A549 (cell line): ENCODE data around the gene ADGRB2. TPM values are rescaled to one million over a fixed set of nuclear protein-coding genes. Genes with fewer than 3 reads are reported as not detected.

Experiments
- ATAC-seq, 2 experiments: fragments of 200-7000 bp in 1 of 2; fragments of >200 bp in 1 of 2; cut with Nextera tagmentation in 1 of 2; cut with Tn5 transposase in 1 of 2; 3 replicates each; pipeline versions ENCODE4 v1.8.0 to v1.9.1; 2018 to 2020; ENCODE audit warnings: mild to moderate bottlenecking in 1 of 2, moderate library complexity in 1 of 2
- CTCF ChIA-PET: fragments of 300-600 bp; sonication (Branson Sonifier 250); formaldehyde crosslinking; extraction: SDS; loops from one replicate; lab custom pipeline; 2021; ENCODE audit warnings: antibody characterized with exemption, inconsistent platforms; lab: Yijun Ruan, JAX
- POLR2A ChIA-PET: fragments of 350-600 bp; formaldehyde crosslinking; extraction: SDS; loops from one replicate; lab custom pipeline; 2021; ENCODE audit warnings: antibody characterized with exemption, inconsistent platforms; lab: Yijun Ruan, JAX
- DNase-seq, 2 experiments: peaks; one replicate each; pipeline versions ENCODE4 v3.0.0 to v3.0.0-alpha.2; 2011 to 2016; ENCODE audit warnings: low read depth in 1 of 2, low spot score in 1 of 2
- FAIRE-seq: peaks from 2 replicates; lab custom pipeline; 2011; peaks lifted over from hg19 to GRCh38; lab: Jason Lieb, UNC
- H3K27ac ChIP-seq, 2 experiments: fragments of >200 bp; sonication (Bioruptor Twin); formaldehyde crosslinking; 3 replicates each; pipeline ENCODE4 v1.5.1; 2016 to 2017
- H3K4me1 ChIP-seq: fragments of >200 bp; sonication (Bioruptor Twin); formaldehyde crosslinking; 3 replicates; pipeline ENCODE4 v1.6.1; 2016
- H3K4me2 ChIP-seq: fragments of >200 bp; sonication (Bioruptor Twin); formaldehyde crosslinking; 3 replicates; pipeline ENCODE4 v1.6.1; 2016
- H3K4me3 ChIP-seq: fragments of >200 bp; sonication (Bioruptor Twin); formaldehyde crosslinking; 3 replicates; pipeline ENCODE4 v1.5.1; 2016
- H3K9me3 ChIP-seq: fragments of >200 bp; sonication (Bioruptor Twin); formaldehyde crosslinking; 3 replicates; pipeline ENCODE4 v1.6.1; 2016
- CHD2 ChIP-seq: fragments of 150-350 bp; IDR thresholded peaks from 2 replicates; pipeline ENCODE4 v1.6.1; 2014; ENCODE audit warnings: low read length; ENCODE audit not compliant: partially characterized antibody
- EHF ChIP-seq: fragments of 250-450 bp; sonication (Bioruptor Pico); IDR thresholded peaks from 2 replicates; pipeline ENCODE4 v1.5.0; 2020; ENCODE audit warnings: mild to moderate bottlenecking
- EHMT2 ChIP-seq: fragments of 200-600 bp; sonication (generic); IDR thresholded peaks from 2 replicates; pipeline ENCODE4 v1.6.1; 2016; ENCODE audit warnings: antibody characterized with exemption, low read depth, mild to moderate bottlenecking, moderate library complexity
- EP300 ChIP-seq, 2 experiments: fragments of >200 bp; sonication (Bioruptor Twin); formaldehyde crosslinking; IDR thresholded peaks; 2 replicates in 1 of 2; 3 replicates in 1 of 2; pipeline ENCODE4 v1.6.1; 2016 to 2017
- ESRRA ChIP-seq: fragments of 150-350 bp; IDR thresholded peaks from 2 replicates; pipeline ENCODE4 v1.6.1; 2014; ENCODE audit warnings: mild to moderate bottlenecking, low read length, borderline replicate concordance
- FOXS1 ChIP-seq: fragments of 250-450 bp; sonication (Bioruptor Pico); IDR thresholded peaks from 2 replicates; pipeline ENCODE4 v1.5.0; 2020; ENCODE audit warnings: mild to moderate bottlenecking, moderate library complexity
- GATA3 ChIP-seq: IDR thresholded peaks from 2 replicates; pipeline ENCODE4 v1.6.1; 2012; ENCODE audit warnings: borderline replicate concordance
- HEYL ChIP-seq: fragments of 250-450 bp; sonication (Bioruptor Pico); IDR thresholded peaks from 2 replicates; pipeline ENCODE4 v1.8.0; 2021; ENCODE audit warnings: mild to moderate bottlenecking, moderate library complexity
- HMGXB4 ChIP-seq: fragments of 250-450 bp; sonication (Bioruptor Pico); IDR thresholded peaks from 2 replicates; pipeline ENCODE4 v1.5.0; 2021; ENCODE audit warnings: mild to moderate bottlenecking, moderate library complexity, borderline replicate concordance
- JUN ChIP-seq, 2 experiments: fragments of >200 bp; sonication (Bioruptor Twin); formaldehyde crosslinking; IDR thresholded peaks; 2 replicates in 1 of 2; 3 replicates in 1 of 2; pipeline ENCODE4 v1.6.1; 2016 to 2017
- MAZ ChIP-seq: fragments of 150-350 bp; IDR thresholded peaks from 2 replicates; pipeline ENCODE4 v1.6.1; 2014; ENCODE audit warnings: antibody characterized with exemption, low read depth, low read length, borderline replicate concordance
- NR3C1 ChIP-seq: fragments of >200 bp; sonication (Bioruptor Twin); formaldehyde crosslinking; IDR thresholded peaks from 3 replicates; pipeline ENCODE4 v1.6.1; 2017
- PBX3 ChIP-seq: IDR thresholded peaks from 2 replicates; pipeline ENCODE4 v1.6.1; 2012
- POLR2AphosphoS2 ChIP-seq: conservative IDR thresholded peaks from 2 replicates; pipeline ENCODE4 v1.6.1; 2012; ENCODE audit warnings: low read length, improper control_type of control experiment, inconsistent platforms
- RNF2 ChIP-seq: fragments of 200-600 bp; sonication (generic); IDR thresholded peaks from 2 replicates; pipeline ENCODE4 v1.6.1; 2016; ENCODE audit warnings: low read depth, mild to moderate bottlenecking, antibody characterized with exemption, moderate library complexity, borderline replicate concordance
- TP53 ChIP-seq: fragments of 250-450 bp; sonication (Bioruptor Pico); IDR thresholded peaks from 2 replicates; pipeline ENCODE4 v1.5.0; 2021; ENCODE audit warnings: mild to moderate bottlenecking, moderate library complexity
- USF2 ChIP-seq: fragments of 450-650 bp; IDR thresholded peaks from 2 replicates; pipeline ENCODE4 v1.6.1; 2014; ENCODE audit warnings: antibody characterized with exemption
- ZNF302 ChIP-seq: fragments of 250-450 bp; sonication (Bioruptor Pico); IDR thresholded peaks from 2 replicates; pipeline ENCODE4 v1.9.0; 2021; ENCODE audit warnings: inconsistent platforms, mild to moderate bottlenecking, moderate library complexity
- WGBS: methylation state at CpG from one replicate; pipeline ENCODE4 v1.1.6; 2017; ENCODE audit errors: missing lambda C conversion rate; 5-methylcytosine and 5-hydroxymethylcytosine counted together
- polyA plus RNA-seq, 4 experiments: library from polyadenylated mRNA; depleted of rRNA in 3 of 4; stranded (reverse); fragments of >200 nt; fragmentation: RNase III in 1 of 4; extraction: RNeasy Plus Mini Kit Qiagen cat#74134 plus additional on column Dnase treatment in 1 of 4; gene quantifications; 2 replicates in 3 of 4; 3 replicates in 1 of 4; pipeline ENCODE4 v1.2.3, GENCODE V29; 2011 to 2017
- TF ChIP-seq, protein P1 (sequence below): fragments of 250-450 bp; sonication (Bioruptor Pico); IDR thresholded peaks from 2 replicates; pipeline ENCODE4 v1.5.0; 2020; ENCODE audit warnings: low read depth, mild to moderate bottlenecking, moderate library complexity

Gene ADGRB2
- polyA plus RNA-seq, 2 of the 4 experiments (the other 2 are of a cell fraction), result 2.3 to 6.6 TPM

DNA sequence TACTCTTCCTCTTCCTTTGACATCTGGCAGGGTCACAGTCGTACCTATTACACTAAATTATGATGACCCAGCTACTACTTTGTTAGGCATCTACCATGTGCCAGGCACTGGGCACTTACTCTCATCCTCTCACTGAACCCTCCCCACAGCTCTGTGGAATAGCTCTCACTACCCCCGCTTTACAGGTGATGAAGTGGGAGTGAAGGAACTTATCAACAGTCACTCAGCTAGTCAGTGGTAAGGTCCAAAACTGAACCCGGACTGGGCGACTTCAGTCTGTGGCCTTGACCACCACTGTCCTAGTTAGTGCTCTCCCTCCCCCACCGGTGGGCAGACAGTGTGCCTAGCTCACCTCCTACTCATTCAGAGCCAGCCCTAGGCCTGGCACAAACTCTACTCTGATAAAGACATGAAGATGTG is 12.3 kb downstream of the ADGRB2 start:
- FAIRE-seq (no peak), DNase-seq (no peak), ATAC-seq (no peak)
- TF ChIP-seq HMGXB4 (CRISPR knock-in tag) (no peak), PBX3 (no peak), EHMT2 (no peak), MAZ (no peak), USF2 (no peak), EP300 (IDR thresholded peaks at IDR 0.05) (no peak), POLR2AphosphoS2 (no peak), ZNF302 (CRISPR knock-in tag) (no peak), GATA3 (no peak), RNF2 (no peak), CHD2 (no peak), NR3C1 (no peak), TP53 (CRISPR knock-in tag) (no peak), ESRRA (no peak), JUN (IDR thresholded peaks at IDR 0.05) (no peak), FOXS1 (CRISPR knock-in tag) (no peak), EHF (CRISPR knock-in tag) (no peak)
- TF ChIP-seq, protein P1, sequence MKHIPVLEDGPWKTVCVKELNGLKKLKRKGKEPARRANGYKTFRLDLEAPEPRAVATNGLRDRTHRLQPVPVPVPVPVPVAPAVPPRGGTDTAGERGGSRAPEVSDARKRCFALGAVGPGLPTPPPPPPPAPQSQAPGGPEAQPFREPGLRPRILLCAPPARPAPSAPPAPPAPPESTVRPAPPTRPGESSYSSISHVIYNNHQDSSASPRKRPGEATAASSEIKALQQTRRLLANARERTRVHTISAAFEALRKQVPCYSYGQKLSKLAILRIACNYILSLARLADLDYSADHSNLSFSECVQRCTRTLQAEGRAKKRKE (CRISPR knock-in tag), result no peak
- Histone ChIP-seq H3K27ac (no peak overlapping the region), H3K4me2 (no peak overlapping the region), H3K4me1 (peaks cover 8% of the 10 kb centered on the region; the same call in 2 of the 3 replicates), H3K9me3 (no peaks in the 10 kb centered on the region), H3K4me3 (no peak overlapping the region)
- POLR2A ChIA-PET, result no interaction called here
- CTCF ChIA-PET, result interaction anchor here (1.8 to 2.5 kb wide), 4 partner anchors 11 to 88 kb away, joined by 4 to 10 read pairs (median 5); no protein-coding TSS in a partner anchor
- 85% methylated on average over 5 of the region's 5 CpGs for WGBS

DNA sequence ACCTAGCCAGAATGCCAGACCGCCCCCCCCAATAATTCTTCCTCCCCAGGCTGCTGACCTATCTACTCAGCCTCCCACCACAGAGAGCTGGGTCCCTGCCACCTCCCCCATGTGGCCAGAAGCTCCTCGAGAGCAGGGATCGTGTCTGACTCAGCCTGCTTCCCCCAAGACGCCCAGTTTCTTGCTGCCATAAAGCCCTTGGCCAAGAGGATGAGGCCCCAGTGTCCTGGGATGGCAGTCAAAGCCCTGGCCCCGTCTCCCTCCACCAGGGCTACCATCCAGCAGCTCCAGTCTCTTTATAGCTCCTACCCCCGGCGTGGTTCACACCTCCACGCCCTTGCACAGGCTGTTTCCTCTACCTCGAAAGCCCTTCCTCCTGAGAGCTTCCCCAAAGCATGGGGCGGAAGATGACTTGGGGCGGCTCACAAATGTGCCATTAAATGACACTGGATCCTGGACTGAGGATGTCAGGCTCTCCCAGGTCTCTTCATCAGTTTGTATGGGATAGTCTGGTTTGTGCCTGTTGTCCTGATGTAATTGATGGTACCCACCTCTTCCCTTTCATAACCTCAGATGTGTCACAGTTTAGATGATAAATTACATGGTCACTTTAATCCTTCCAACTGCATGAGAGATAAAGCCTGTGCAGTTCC is 13.2 kb downstream of the ADGRB2 start:
- TF ChIP-seq HEYL (CRISPR knock-in tag) (no peak), ZNF302 (CRISPR knock-in tag) (no peak), USF2 (no peak)
- CTCF ChIA-PET, result interaction anchor here (1.8 to 2.5 kb wide), 4 partner anchors 9 to 87 kb away, joined by 4 to 10 read pairs (median 5); no protein-coding TSS in a partner anchor
- DNase-seq (no peak), FAIRE-seq (no peak), ATAC-seq (no peak)
- Histone ChIP-seq H3K4me1 (peaks cover 10% of the 10 kb centered on the region; the same call in 2 of the 3 replicates), H3K9me3 (no peaks in the 10 kb centered on the region), H3K4me2 (no peak overlapping the region), H3K4me3 (no peak overlapping the region), H3K27ac (no peak overlapping the region)
- POLR2A ChIA-PET, result interaction anchor here (1.0 kb wide), 1 partner anchor 10 kb away, joined by 3 read pairs; no protein-coding TSS in a partner anchor
- 74% methylated on average over 11 of the region's 11 CpGs for WGBS
